Neural cell (in vitro differentiated cells): ENCODE data around the gene HECTD1. TPM values are rescaled to one million over a fixed set of nuclear protein-coding genes. Genes with fewer than 3 reads are reported as not detected.

Source experiments
- H2AFZ ChIP-seq: fragments of 200-600, 300-800 bp; sonication (generic), shearing (Covaris generic); 2 replicates; pipeline ENCODE4 v1.6.0; 2014; ENCODE audit warnings: low read depth, mild to moderate bottlenecking, antibody characterized with exemption, low read length, moderate library complexity
- H3F3A ChIP-seq: fragments of 200-600 bp; shearing (Covaris generic); 2 replicates; pipeline ENCODE4 v1.6.1; 2016; ENCODE audit warnings: mild to moderate bottlenecking, moderate library complexity, mixed read lengths, antibody characterized with exemption, low read length; ENCODE audit not compliant: insufficient read depth, poor library complexity, severe bottlenecking
- H3K27ac ChIP-seq: fragments of 200-600, 300-800 bp; sonication (generic), shearing (Covaris generic); 2 replicates; pipeline ENCODE4 v1.5.1; 2014; ENCODE audit warnings: mild to moderate bottlenecking, low read length, moderate library complexity
- H3K27me3 ChIP-seq: fragments of 300-800, 200-600 bp; sonication (generic), shearing (Covaris generic); 2 replicates; pipeline ENCODE4 v1.6.0; 2014; ENCODE audit warnings: mild to moderate bottlenecking, low read depth, low read length, moderate library complexity; ENCODE audit not compliant: insufficient read depth
- H3K36me3 ChIP-seq: fragments of 300-800, 200-600 bp; sonication (generic), shearing (Covaris generic); 2 replicates; pipeline ENCODE4 v1.5.1; 2014; ENCODE audit warnings: mild to moderate bottlenecking, antibody characterized with exemption, low read length, moderate library complexity; ENCODE audit not compliant: insufficient read depth
- H3K4me2 ChIP-seq: fragments of 300-800, 200-600 bp; sonication (generic), shearing (Covaris generic); 2 replicates; pipeline ENCODE4 v1.6.0; 2014; ENCODE audit warnings: mild to moderate bottlenecking, low read length
- H3K4me3 ChIP-seq: fragments of 300-800, 200-600 bp; sonication (generic), shearing (Covaris generic); 2 replicates; pipeline ENCODE4 v1.5.1; 2014; ENCODE audit warnings: mild to moderate bottlenecking, low read length, moderate library complexity
- H3K79me2 ChIP-seq: fragments of 200-600 bp; shearing (Covaris generic); replicated peaks from 2 replicates; pipeline ENCODE4 v1.6.0; 2014; ENCODE audit warnings: mild to moderate bottlenecking, low read length, moderate library complexity; ENCODE audit not compliant: insufficient read depth
- H3K9ac ChIP-seq: fragments of 300-800, 200-600 bp; sonication (generic), shearing (Covaris generic); 2 replicates; pipeline ENCODE4 v1.6.1; 2016; ENCODE audit warnings: mild to moderate bottlenecking, low read length, mixed read lengths
- H3K9me2 ChIP-seq: fragments of 200-600 bp; shearing (Covaris generic); 2 replicates; pipeline ENCODE4 v1.6.1; 2016; ENCODE audit warnings: mild to moderate bottlenecking, low read length, mixed read lengths; ENCODE audit not compliant: insufficient read depth
- H3K9me3 ChIP-seq: fragments of 200-600, 300-800 bp; sonication (generic), shearing (Covaris generic); 2 replicates; pipeline ENCODE4 v1.6.1; 2016; ENCODE audit warnings: mild to moderate bottlenecking, mixed run types, low read length, moderate library complexity, mixed read lengths
- H4K20me1 ChIP-seq: fragments of 200-600 bp; shearing (Covaris generic); 2 replicates; pipeline ENCODE4 v1.6.1; 2016; ENCODE audit warnings: mild to moderate bottlenecking, mixed run types; ENCODE audit not compliant: insufficient read depth
- CTCF ChIP-seq: fragments of 450-650 bp; IDR thresholded peaks from 2 replicates; pipeline ENCODE4 v1.5.1; 2014; ENCODE audit warnings: antibody characterized with exemption, mild to moderate bottlenecking, moderate library complexity; ENCODE audit not compliant: poor library complexity, severe bottlenecking
- EP300 ChIP-seq: fragments of 450-650 bp; conservative IDR thresholded peaks from 2 replicates; pipeline ENCODE4 v1.6.1; 2014; ENCODE audit warnings: antibody characterized with exemption, mild to moderate bottlenecking, moderate library complexity; ENCODE audit not compliant: poor library complexity, severe bottlenecking
- EZH2 ChIP-seq: fragments of 200-600, 300-800 bp; shearing (Covaris generic), sonication (generic); IDR thresholded peaks from 2 replicates; pipeline ENCODE4 v1.6.1; 2014; ENCODE audit warnings: antibody characterized with exemption, low read length, borderline replicate concordance, mild to moderate bottlenecking; ENCODE audit not compliant: insufficient read depth, poor library complexity, severe bottlenecking
- MXI1 ChIP-seq: fragments of 450-650 bp; conservative IDR thresholded peaks from 2 replicates; pipeline ENCODE4 v1.6.1; 2014; ENCODE audit warnings: antibody characterized with exemption, mild to moderate bottlenecking; ENCODE audit not compliant: poor library complexity, severe bottlenecking
- POLR2AphosphoS5 ChIP-seq: IDR thresholded peaks from 2 replicates; pipeline ENCODE4 v1.6.1; 2012
- RAD21 ChIP-seq: fragments of 450-650 bp; conservative IDR thresholded peaks from 2 replicates; pipeline ENCODE4 v1.6.1; 2014; ENCODE audit warnings: antibody characterized with exemption, mild to moderate bottlenecking, moderate library complexity
- SMC3 ChIP-seq: fragments of 450-650 bp; conservative IDR thresholded peaks from 2 replicates; pipeline ENCODE4 v1.6.1; 2014; ENCODE audit warnings: antibody characterized with exemption, mild to moderate bottlenecking, moderate library complexity; ENCODE audit not compliant: poor library complexity
- TAF1 ChIP-seq: IDR thresholded peaks from 2 replicates; pipeline ENCODE4 v1.6.1; 2012; ENCODE audit warnings: low read depth
- polyA plus RNA-seq: library from polyadenylated mRNA; depleted of rRNA; stranded (reverse); fragments of >200 nt; gene quantifications from 2 replicates; pipeline ENCODE4 v1.2.3, GENCODE V29; 2014
- TF ChIP-seq, protein P1 (sequence below): IDR thresholded peaks from 2 replicates; pipeline ENCODE4 v1.6.1; 2012; ENCODE audit warnings: borderline replicate concordance

The HECTD1 gene
- polyA plus RNA-seq, 1 donor from 2014 or later: 144 TPM

DNA sequence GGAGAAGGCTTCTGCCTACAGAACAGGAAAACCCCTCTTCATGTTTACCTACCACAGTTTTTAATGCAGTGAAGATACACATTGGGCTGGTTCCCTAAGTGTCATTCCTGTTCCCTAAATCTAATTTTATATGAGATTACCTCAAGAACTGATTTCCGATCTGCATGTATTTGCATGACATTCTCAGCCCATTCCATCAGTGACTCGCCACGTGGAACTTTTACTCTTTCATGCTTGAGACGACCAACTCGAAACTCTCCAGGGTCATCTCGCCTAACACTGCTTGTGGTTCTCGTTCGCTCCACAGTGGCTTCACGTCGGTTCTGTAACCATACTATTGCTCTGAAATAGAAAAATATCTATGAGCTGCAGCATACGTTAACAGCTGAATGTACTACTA is 98.3 kb downstream of the HECTD1 start:
- Histone ChIP-seq H3K9me2 (no peaks in the 10 kb centered on the region), H3K79me2 (no peaks in the 10 kb centered on the region), H3K4me3 (no peak overlapping the region), H3K4me2 (no peak overlapping the region), H3K9me3 (no peaks in the 10 kb centered on the region), H3K9ac (no peak overlapping the region), H3K27me3 (no peaks in the 10 kb centered on the region), H4K20me1 (no peaks in the 10 kb centered on the region), H3F3A (no peaks in the 10 kb centered on the region), H2AFZ (no peak overlapping the region), H3K36me3 (peaks cover 29% of the 10 kb centered on the region), H3K27ac (no peak overlapping the region)
- TF ChIP-seq TAF1 (no peak), RAD21 (no peak), SMC3 (no peak), EP300 (no peak), MXI1 (no peak), CTCF (no peak), POLR2AphosphoS5 (no peak), EZH2 (no peak)
- TF ChIP-seq, protein P1, sequence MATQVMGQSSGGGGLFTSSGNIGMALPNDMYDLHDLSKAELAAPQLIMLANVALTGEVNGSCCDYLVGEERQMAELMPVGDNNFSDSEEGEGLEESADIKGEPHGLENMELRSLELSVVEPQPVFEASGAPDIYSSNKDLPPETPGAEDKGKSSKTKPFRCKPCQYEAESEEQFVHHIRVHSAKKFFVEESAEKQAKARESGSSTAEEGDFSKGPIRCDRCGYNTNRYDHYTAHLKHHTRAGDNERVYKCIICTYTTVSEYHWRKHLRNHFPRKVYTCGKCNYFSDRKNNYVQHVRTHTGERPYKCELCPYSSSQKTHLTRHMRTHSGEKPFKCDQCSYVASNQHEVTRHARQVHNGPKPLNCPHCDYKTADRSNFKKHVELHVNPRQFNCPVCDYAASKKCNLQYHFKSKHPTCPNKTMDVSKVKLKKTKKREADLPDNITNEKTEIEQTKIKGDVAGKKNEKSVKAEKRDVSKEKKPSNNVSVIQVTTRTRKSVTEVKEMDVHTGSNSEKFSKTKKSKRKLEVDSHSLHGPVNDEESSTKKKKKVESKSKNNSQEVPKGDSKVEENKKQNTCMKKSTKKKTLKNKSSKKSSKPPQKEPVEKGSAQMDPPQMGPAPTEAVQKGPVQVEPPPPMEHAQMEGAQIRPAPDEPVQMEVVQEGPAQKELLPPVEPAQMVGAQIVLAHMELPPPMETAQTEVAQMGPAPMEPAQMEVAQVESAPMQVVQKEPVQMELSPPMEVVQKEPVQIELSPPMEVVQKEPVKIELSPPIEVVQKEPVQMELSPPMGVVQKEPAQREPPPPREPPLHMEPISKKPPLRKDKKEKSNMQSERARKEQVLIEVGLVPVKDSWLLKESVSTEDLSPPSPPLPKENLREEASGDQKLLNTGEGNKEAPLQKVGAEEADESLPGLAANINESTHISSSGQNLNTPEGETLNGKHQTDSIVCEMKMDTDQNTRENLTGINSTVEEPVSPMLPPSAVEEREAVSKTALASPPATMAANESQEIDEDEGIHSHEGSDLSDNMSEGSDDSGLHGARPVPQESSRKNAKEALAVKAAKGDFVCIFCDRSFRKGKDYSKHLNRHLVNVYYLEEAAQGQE: no peak

DNA sequence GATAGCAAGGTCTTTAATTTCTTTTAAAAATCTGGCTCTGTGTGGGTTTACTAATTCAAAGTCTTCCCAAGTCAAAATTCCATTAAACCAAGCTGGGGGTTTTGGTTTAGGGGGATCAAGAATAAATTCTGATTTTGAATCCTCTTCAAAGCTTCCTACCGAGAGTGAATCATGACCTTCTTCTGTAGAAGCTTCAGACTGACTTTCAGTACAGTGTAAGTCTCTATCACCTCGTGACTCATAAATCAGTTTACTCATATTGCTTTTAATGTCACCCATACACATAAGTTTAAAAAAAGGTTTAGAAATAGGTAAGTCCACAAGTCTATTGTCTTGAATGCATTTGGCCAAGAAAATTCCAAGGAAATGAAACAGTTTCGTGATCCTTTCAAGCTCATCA is 100.8 kb downstream of the HECTD1 start:
- no peaks in the 10 kb centered on the region for H3K27me3 ChIP-seq
- TF ChIP-seq SMC3 (no peak), CTCF (no peak), EP300 (no peak), MXI1 (no peak), EZH2 (no peak)
- TF ChIP-seq, protein P1: no peak
- no peaks in the 10 kb centered on the region for H3F3A ChIP-seq
- no peak overlapping the region for H3K4me2 ChIP-seq
- H3K36me3 ChIP-seq: peaks cover 22% of the 10 kb centered on the region
- no peak overlapping the region for H3K27ac ChIP-seq
- no peak overlapping the region for H3K9ac ChIP-seq
- no peak overlapping the region for H2AFZ ChIP-seq
- no peaks in the 10 kb centered on the region for H4K20me1 ChIP-seq
- no peak overlapping the region for H3K4me3 ChIP-seq
- no peaks in the 10 kb centered on the region for H3K79me2 ChIP-seq
- no peaks in the 10 kb centered on the region for H3K9me2 ChIP-seq
- H3K9me3 ChIP-seq: no peaks in the 10 kb centered on the region
